ENCODE measurements around the gene SYT11.

Gene SYT11

GRCh38 chr1:155913969-155914757 is 54.8 kb downstream of the SYT11 start:
- TF ChIP-seq SALL2 (tag by site-specific recombination; IDR thresholded peaks at IDR 0.05; ENCODE audit: borderline replicate concordance) = no peak
- TF ChIP-seq PRDM1 (tag by site-specific recombination; IDR thresholded peaks at IDR 0.05) = peak; percentile 95
- TF ChIP-seq IKZF3 (tag by site-specific recombination; IDR thresholded peaks at IDR 0.05) = peak; percentile 58; the same call in 1 of the 2 replicates
- TF ChIP-seq ZNF362 (tag by site-specific recombination; IDR thresholded peaks at IDR 0.05) = peak; percentile 95
- peak; percentile 50; the same call in 1 of the 2 replicates for TF ChIP-seq ZNF366 (tag by site-specific recombination; conservative IDR thresholded peaks at IDR 0.05)
- TF ChIP-seq GLIS2 (tag by site-specific recombination; IDR thresholded peaks at IDR 0.05) = no peak
- peak; percentile 53 for TF ChIP-seq ZNF513 (tag by site-specific recombination; IDR thresholded peaks at IDR 0.05)
- peak; percentile 42; the same call in 1 of the 2 replicates for TF ChIP-seq ZNF558 (tag by site-specific recombination; IDR thresholded peaks at IDR 0.05)
- TF ChIP-seq BCL11A (tag by site-specific recombination; IDR thresholded peaks at IDR 0.05; ENCODE audit: low read depth) = 0 out of 2 replicates have a peak, but pooled peaks have one; percentile 39
- TF ChIP-seq BCL11B (tag by site-specific recombination; IDR thresholded peaks at IDR 0.05; ENCODE audit: low read depth) = no peak
- ChIA-PET POLR2A (interaction anchor here (1.0 to 2.5 kb wide), 2 partner anchors 16 to 18 kb away, joined by 3 to 9 read pairs; no protein-coding TSS in a partner anchor), CTCF (interaction anchor here (0.6 kb wide), 1 partner anchor 687 kb away, joined by 3 read pairs; no protein-coding TSS in a partner anchor)
- H3K9me3 ChIP-seq (ENCODE audit: control insufficient read depth, insufficient read depth, low read depth, low read length) = no peaks in the 10 kb centered on the region
- no peak overlapping the region for H3K27ac ChIP-seq (ENCODE audit: extremely low read depth, low read depth, low read length)
- H3K4me1 ChIP-seq (ENCODE audit: control insufficient read depth, insufficient read depth, low read length) = no peaks in the 10 kb centered on the region
- H3K36me3 ChIP-seq (ENCODE audit: control insufficient read depth in 2 of 2, insufficient read depth in 1 of 2, low read length in 2 of 2) = peaks cover 75 to 86% of the 10 kb centered on the region in 2 experiments
- H3K4me3 ChIP-seq (ENCODE audit: low read depth, low read length) = no peak overlapping the region

- ChIA-PET CTCF (interaction anchor here (0.5 kb wide), 1 partner anchor 154 kb away, joined by 3 read pairs; no protein-coding TSS in a partner anchor), POLR2A (interaction anchor here (0.6 to 1.4 kb wide), 5 partner anchors 16 to 190 kb away, joined by 3 to 9 read pairs (median 7); partner anchors contain the start of gene KHDC4)
- Histone ChIP-seq H3K36me3 (ENCODE audit: control insufficient read depth in 2 of 2, insufficient read depth in 1 of 2, low read length in 2 of 2) (peaks cover 90 to 99% of the 10 kb centered on the region in 2 experiments), H3K4me1 (ENCODE audit: control insufficient read depth, insufficient read depth, low read length) (no peaks in the 10 kb centered on the region), H3K27ac (ENCODE audit: extremely low read depth, low read depth, low read length) (no peak overlapping the region), H3K4me3 (ENCODE audit: low read depth, low read length) (no peak overlapping the region), H3K9me3 (ENCODE audit: control insufficient read depth, insufficient read depth, low read depth, low read length) (no peaks in the 10 kb centered on the region)
- TF ChIP-seq ZNF426 (tag by site-specific recombination; IDR thresholded peaks at IDR 0.05) = no peak
- TF ChIP-seq ZNF157 (tag by site-specific recombination; IDR thresholded peaks at IDR 0.05) = no peak
- TF ChIP-seq ZNF362 (tag by site-specific recombination; IDR thresholded peaks at IDR 0.05) = peak; percentile 80; the same call in 1 of the 2 replicates
- no peak for TF ChIP-seq ZFHX2 (tag by site-specific recombination; conservative IDR thresholded peaks at IDR 0.05)
- peak; percentile 80 for TF ChIP-seq ZNF121 (tag by site-specific recombination; IDR thresholded peaks at IDR 0.05)
- TF ChIP-seq ZBTB21 (tag by site-specific recombination; IDR thresholded peaks at IDR 0.05) = no peak
- TF ChIP-seq BCL11A (tag by site-specific recombination; IDR thresholded peaks at IDR 0.05; ENCODE audit: low read depth) = no peak
- TF ChIP-seq ZNF768 (tag by site-specific recombination; IDR thresholded peaks at IDR 0.05) = no peak
- TF ChIP-seq ZNF629 (tag by site-specific recombination; IDR thresholded peaks at IDR 0.05) = 0 out of 2 replicates have a peak, but pooled peaks have one; percentile 10
- TF ChIP-seq ZNF133 (tag by site-specific recombination; IDR thresholded peaks at IDR 0.05) = no peak
- peak; percentile 90 for TF ChIP-seq ZNF664 (tag by site-specific recombination; IDR thresholded peaks at IDR 0.05)
Measured at GRCh38 chr1:155918660-155919059, 59.3 kb downstream of the SYT11 start.

Measured in HEK293 (cell line).